Activated T-helper 1 cell treated with Interleukin-2 at 50 U/mL for 16 hours (primary cell): ENCODE data around the gene CIB4.

Experiments
- DNase-seq: peaks from one replicate; pipeline ENCODE4 v3.0.0-alpha.2; 2020; ENCODE audit warnings: low read depth

Gene CIB4

DNA sequence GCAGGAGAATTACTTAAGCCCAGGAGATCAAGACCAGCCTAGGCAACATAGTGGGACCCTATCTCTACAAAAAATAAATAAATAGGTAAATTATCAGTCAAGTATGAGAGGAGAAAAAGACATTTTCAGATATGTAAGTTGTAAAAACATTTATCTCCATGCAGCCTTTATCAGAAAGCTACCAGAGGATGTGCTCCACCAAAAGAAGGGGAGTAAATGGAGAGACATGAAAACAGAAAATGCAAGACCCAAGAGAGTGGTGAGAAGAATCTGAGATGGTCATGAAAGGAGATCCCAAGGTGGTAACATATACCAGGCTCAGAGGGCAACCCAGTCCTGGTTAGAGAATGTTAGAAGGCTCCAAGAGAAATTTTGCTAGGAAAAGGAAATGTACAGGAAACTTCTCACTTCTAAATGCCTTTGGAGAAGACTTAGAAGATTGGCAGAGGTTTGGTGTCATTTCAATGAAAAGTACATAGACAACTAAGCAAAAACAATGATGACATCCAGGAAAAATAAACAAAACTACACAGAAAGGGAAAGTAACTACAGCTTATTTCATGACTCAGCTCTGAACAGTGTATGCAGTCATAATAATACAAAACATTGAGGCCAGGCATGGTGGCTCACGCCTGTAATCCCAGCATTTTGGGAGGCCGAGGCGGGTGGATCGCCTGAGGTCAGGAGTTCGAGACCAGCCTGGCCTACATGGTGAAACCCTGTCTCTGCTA is 19.5 kb downstream of the CIB4 start:
- DNase-seq, result no peak

DNA sequence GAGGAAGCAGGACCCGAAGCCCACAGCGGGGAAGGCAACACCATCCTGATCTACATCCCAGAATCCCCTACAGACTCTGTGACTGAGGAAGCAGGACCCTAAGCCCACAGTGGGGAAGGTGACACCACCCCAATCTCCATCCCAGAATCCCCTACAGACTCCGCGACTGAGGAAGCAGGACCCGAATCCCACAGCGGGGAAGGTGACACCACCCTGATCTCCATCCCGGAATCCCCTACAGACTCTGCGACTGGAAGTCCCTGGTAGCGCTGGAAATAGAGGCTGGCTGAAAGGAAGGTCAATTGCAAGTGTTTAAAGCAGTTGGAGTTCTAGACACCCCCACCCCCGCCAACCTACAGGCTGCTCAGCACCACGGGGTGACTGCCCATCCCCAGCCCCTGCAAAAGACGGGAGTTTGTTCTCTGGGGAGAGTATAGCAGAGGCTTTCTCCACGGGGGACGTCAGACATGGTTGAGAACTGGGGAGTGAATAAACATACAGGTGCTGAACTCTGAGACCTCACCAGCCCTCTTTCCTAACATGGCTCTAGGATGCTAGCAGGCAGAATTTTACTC is 21.0 kb downstream of the CIB4 start:
- DNase-seq, result no peak

DNA sequence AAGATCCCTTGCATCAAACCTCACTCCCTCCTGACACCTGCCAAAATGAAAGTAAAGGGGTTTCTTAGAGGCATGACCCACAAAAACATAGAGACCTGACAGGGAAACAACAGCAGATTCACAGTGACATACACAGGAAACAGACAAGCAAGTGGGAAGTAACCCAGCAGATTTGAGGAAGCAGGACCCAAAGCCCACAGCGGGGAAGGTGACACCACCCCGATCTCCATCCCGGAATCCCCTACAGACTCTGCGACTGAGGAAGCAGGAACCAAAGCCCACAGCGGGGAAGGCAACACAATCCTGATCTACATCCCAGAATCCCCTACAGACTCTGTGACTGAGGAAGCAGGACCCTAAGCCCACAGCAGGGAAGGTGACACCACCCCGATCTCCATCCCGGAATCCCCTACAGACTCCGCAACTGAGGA is 21.6 kb downstream of the CIB4 start:
- no peak for DNase-seq

DNA sequence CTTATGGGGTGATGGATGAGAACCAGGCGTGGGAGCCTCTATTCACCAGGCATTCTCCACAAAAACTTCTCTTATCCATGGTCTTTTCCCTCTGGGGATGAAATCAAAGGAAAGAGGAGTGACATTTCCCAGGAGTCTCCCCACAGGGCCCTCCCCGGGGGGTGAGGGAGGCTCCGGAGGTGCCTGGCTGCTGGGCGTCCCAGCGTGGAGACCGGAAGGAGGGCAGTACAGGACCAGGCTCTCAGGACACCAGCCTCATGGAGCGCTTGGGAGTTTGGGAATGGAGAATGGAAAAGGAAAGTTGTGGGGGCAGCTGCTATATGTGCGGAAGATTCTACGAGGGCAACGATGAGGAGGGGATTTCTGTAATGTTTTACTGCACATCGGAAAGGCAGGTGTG is 22.1 kb downstream of the CIB4 start:
- no peak for DNase-seq

DNA sequence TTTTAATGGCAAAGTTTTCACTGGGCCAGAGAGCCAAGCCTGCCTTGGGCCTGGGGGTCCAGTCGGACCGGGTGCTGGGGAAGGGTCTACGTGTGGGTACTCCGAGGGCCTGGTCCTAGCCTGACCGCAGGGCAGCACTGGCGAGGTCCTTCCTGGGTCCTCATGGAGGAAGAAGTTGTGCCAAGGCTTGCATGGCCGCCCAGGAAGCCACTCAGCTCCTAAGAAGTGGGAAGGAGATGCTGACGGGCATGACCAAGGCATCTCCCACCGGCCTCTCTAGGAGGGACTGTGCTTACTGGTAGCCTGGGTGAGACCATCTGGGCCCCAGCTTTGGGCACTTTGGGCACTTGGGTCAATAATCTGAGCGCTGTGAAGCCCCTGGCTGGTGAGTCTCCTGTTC is 22.6 kb downstream of the CIB4 start:
- DNase-seq, result no peak

DNA sequence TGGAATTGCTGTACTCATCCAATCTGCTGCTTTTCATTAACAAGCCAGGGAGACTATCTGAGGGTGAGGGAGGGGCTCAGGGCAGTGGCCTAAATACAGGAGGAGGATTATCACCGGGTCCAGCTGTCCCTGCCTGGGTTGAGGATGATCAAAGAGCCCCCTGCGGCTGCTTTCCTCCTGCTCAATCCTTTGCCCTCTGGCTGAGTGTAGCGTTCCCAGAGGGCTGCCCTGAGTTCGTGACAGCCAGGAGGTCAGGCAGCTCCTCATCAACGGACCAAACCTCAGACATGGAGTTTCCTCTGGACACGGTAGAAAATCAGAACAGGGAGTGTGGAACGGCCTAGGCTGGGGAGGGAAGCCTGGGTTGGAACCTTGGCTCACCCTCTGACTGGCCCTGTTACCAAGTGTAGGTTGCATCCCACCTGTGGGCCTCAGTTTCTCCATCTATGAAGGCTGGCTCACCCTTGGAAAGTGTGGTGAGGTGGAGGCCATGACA is 23.5 kb downstream of the CIB4 start:
- no peak for DNase-seq

DNA sequence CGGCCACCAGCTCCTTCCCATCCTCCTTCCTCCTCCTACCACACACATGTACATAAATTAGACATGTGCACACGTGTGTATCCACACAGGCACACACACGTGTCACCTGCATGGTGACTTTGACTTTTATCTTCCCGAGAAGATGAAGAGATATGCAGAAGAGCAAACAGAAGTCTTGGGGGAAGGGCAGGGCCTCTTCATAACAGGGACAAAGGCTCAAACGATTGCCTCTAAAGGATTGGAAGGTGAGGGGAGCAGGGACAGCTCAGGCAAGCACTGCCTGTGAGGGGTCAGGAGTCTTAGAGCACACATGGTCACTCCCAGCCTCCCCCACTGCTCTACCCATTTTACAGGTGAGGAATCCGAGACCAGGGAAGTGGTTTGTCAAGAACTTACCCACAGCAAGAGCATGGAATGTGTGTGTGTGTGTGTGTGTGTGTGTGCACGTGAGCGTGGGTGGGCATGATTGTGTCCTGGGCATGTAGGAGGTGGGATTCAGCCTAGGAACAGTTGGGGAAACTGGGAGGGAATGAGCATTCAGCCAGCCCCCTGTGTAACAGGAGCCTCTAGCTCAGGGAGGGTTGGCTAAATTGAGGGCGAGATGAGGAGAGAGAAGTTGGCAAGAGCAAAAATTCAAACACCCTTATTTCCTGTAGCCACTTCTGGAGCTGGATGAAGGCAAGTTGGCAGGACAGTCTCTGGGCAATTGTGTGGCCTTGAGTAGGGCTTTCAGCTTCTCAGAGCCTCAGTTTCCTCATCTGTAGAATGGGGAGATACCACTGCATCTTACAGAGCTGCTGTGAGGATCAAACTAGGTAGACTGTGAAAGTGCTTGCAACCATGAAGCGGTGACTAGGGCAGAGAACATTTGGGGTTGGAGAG is 24.2 kb downstream of the CIB4 start:
- DNase-seq, result no peak

DNA sequence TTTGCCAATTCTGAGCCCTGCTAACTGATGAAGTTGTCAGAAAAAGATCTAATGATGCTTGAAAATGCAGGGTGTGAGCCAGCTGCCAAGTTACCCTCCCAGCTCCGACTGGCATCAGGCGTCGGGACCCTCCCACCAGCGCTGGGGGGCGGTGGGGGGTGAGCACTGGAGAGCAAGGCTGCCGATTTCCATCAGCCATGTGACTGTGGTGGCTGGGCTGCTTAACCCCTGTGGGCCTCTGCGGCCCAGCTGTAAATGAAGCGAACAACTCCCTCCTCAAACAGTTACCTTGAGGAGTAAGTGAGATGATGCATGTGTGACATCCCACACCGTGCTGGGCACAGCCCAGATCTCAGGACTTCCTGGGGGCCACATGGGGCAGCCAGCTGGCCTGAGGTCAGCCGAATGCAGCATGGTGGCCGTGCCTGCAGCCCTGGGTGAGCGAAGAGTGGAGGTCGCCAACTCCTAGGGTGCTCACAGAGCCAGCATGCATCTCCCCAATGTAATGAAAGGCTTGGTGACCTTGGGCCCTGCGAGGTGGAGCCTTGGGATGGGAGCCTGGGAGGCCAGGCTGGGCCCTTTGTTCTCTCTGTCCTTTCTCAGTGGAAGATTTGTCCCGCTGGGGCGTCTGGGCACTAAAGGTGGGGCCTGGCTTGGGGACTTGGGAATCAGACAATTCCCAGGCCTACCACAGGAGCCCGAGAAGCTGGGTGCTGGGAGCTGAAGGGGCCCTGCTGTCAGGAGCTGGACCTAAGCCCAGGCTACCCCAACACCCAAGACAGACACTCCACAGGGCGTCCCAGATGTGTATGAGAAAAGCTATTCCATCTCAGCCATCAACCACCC is 25.1 kb downstream of the CIB4 start:
- no peak for DNase-seq

DNA sequence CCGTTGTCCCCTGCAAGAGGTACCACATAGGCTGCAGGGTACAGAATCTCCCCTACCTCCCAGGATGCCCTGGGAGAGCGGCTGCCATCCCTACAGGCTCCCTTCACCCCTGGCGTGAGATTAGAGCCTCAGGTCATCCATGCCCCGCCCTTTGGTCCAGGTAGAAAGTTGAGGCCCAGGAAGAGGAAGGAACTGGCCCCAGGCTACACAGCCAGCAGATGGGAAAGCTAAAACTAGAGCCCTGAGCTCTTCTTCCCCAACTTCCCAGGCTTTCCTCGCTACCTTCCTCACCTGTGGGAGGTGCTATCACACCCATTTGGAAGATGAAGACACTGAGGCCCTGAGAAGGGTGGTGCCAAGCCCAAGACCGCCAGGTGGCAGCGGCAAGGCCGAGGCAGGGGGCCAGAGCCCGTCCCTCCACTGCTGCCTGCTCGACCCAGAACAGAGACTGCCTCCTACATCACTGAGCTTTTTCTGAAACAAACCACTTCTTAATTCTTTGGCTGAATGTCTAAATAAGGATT is 25.8 kb downstream of the CIB4 start:
- no peak for DNase-seq

DNA sequence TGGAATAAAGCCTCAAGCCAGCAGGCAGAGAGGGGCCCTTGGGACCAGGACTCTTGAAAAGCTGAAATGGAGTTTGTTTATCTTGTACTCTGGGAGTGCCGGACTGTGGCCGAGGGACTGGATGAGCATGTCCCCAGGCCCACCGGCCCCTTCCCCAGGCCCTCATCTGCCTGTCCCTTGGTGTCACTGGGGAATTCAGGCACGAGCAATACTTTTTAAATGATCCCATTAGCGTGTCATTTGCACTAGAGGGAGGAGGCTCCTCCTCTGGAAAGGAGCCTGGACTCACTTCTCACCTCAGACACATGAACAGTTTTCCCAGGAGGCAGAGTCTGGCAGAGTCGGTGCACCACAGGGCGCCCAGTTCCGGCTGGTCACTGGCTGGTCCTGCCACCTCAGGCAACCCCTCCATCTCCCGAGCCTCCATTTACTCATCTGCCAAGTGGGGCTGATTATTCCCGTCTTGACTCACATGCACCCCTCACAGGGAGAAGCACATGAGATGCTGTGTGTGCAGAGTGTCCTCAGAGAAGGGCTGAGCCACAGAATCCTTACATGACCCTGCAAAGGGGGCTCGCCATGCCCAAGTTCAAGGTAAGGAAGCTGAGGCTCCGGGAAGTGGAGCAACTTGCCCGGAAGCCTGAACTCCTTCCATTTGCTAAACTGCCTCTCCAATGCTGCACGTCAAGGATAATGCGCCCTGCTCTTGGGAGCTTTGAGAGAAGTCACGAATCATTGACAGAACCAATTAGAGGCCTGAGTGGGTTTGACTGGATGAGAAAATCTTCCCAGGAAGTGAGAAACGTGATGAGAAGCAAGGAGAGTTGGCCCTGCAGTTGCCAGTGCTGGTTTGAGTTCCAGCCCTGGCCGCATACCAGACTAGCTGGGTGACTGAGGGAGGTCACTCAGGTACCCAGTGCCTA is 26.7 kb downstream of the CIB4 start:
- DNase-seq, result no peak

DNA sequence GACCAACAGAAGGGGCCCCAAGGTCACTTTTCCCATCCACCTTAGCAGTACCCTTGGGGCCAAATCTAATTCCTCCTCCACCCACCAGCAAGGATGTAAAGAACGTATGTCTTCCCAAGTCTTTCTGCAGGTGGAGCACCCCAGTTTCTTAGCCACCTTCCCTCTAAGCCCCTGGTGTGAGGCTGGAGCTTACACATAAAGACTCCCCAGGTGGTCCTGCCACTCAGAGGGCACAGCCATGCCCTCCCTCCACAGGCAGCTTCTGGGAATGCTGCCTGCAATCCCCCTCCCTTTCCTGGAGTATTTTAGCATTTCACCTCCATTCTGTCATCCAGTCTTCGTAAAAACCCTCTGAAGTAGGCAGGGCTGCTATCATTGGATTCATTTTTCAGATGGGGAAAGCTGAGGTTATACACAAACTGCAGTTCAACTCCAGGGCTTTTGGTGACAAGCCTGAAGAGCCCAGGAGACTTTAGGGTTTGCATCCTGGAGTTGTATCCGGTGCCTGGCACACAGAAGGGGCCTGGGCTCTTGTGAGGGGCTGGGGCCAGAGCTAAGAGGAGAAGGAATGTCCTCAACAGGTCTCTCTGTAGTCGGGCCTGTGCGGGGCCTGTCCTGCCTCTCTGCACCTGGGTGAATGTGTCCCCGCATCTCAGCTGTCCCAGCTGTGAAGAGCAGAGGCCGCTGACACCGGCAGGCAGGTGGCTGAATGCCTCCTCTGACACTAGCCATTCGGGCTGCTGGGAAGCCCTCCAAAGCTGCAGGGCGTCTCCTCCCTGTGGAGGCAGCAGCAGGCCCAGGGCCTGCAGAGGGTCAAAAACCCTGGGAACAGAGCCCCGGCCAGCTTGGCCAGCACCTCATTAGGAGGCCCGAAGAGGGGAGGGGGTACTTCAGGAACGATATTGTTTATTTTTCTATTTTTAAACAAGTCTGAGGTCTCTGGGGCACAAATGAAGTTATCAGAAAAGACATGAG is 27.6 kb downstream of the CIB4 start:
- no peak for DNase-seq

DNA sequence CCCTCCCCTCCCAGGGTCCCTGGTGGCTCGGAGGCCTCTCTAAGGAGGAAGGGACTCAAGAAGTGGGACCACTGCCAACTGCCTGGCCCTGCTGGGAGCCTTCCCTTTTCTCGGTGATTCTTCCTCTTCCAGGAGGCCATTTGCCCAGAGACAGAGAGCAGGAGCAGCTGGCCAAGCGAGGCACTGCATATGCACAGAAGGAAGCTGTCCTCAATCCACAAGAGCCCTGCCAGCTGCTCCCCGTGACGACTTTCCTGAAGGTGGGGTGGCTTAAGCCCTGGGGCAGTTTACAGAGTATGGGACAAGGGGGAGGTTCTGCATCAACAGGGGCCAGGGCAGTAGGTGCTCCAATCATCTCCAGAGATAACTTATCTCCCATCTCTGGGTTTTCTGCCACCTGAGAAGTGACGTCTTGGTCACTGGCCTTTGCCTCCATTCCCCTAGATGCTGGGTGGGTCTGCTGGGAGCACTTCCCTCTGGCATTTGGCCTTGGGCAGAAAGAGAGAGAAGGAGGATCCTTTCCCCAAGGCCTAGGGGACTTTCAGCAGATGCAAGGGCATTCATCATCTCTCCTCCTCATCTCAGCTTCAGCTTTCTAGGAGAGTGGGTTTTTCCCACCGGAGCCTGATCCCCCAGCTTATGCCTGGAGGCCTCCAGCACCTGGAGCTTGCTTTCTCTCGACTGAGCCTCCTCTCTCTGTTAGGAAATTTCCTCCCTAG is 28.5 kb downstream of the CIB4 start:
- no peak for DNase-seq

DNA sequence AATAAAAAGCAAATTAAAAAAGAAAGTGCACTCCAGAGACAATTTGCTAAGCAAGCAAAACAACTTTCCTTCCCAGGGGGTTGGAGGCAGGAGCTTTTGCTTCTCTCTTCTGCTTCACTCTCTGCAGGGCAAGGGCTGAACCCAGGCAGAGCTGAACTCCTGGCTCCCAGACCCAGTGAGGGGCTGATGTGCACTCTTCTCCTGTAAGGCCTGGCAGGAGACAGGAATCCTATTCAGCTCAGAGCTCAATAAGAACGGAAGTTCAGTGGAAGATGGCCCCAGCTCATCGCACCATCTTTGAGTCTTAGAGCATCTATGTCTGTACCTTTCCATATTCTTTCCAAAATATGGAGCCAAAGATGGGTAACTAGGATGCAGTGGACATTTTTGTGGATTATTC is 29.1 kb downstream of the CIB4 start:
- no peak for DNase-seq

DNA sequence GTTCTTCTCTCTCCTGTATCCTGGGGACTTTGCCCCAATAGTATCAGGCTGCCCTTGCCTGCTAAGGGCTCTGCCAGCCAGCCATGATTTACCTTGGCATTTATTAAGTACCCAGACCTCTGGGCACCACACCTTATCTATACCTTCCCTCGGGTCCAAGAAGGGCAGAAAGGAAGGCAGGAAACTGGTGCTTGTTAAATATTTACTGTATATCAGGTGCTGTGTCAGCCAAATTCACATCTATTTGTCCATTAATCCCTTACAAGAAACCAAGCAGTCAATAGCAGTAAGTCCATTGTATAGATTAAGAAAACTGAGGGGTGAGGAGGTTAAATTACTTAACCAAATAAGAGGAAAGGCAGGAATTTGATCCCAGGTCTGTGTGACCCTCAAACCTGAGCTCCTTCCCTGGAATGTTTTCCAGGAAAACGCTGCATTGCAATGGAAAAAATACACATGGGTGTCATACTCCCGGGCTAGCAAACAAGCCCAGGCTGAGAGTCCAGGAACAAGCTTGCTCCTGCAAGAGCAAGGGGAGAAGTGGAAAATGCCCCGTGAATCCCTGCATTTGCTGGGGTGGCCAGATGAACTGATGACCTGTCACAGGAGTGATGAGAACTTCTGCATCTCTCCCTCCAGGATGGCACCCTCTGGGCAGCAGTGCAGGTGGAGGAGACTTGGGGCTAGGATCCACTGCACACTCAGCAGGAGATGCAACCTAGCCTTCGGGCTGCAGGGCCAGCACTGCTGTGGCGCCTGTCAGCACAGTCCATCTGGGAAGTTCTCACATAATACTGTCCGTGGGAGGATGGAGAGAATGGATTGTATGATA is 30.4 kb downstream of the CIB4 start:
- DNase-seq, result no peak

DNA sequence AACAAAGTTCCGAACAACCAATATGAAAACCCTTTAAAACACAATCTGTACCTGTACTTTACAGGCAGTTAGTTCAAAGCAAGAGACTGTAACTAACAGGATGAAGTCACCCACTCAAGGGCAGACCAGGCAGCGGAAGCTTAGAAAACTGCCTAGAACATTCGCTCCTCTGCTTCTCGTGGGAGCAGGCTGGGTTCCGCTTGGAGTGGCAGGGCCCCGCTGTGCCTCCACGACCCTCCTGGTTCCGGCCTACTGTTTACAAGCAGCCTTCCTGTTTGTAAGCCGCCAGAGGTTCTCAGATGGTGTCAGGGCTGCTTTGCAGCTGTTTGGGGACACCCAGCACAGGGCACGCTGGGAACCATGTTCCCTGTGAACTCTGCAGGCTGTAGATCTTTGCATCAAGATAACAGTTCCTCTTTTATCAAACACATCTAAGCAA is 31.3 kb downstream of the CIB4 start:
- no peak for DNase-seq

DNA sequence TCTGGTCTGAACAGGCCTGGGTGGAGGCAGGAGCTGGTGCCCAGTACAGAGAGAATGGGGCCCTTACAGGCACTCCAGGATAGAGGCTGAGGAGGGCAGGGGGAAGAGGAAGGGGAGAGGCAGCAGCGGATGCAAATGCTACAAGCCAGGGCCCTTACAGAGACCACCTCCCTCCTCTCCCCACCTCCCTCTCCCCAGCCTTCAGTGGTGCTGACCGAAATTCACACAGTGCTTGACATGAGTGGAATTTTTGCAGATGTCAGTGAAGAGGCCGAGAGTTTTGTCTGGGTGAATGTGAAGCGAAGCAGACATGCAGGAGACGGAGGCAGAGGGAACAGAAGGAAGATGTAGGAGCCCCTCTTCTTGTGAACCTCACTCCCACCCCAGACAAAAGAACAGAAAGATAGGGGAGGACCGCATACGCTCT is 31.9 kb downstream of the CIB4 start:
- DNase-seq, result no peak

DNA sequence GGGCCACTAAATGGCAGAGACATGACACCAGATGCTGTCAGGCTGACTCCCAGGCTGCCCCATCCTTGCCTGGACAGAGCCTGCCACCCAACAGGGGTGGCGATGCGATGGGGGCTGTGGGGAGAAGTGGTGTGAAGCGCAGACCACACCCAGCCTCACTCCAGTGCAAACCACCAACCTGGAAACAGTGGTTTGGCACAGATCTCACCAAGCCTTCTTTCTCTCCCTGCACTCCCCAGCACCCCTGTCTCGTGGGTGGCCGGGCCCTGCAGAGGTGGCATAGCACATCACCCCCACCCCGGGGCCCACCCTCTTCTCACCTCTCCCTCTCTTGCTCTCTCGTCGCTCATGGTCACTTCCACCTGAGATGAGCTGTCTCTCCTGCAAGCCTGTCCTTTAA is 32.6 kb downstream of the CIB4 start:
- no peak for DNase-seq

DNA sequence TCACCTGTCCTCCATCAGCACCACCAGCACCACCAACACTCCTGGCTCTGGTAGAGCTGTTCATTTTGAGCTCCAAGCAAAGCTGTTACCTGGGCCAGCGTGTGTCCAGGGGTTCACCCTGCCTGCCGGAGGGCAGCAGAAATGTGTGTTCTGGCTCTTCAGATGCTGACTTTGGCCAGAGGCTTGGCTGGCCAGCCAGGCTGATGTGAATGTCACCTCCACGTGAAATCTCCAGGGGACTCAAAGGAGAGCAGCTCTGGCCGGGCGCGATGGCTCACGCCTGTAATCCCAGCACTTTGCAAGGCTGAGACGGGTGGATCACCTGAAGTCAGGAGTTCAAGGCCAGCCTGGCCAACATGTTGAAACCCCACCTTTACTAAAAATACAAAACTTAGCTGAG is 33.5 kb downstream of the CIB4 start:
- DNase-seq, result no peak
